GM19351 (cell line): ENCODE data around the gene PLEKHA5.
"Not testable (repeated sequence)": the region's sequence is repeated elsewhere in the genome, so short reads cannot be mapped to it uniquely, and the experiment has no call there.

Experiments used
- ATAC-seq: cut with Tn5 transposase; IDR thresholded peaks from one replicate; pipeline ENCODE4 v1.9.1; 2021; ENCODE audit warnings: mild to moderate bottlenecking, moderate library complexity; ENCODE audit not compliant: unreplicated experiment

Gene PLEKHA5

DNA sequence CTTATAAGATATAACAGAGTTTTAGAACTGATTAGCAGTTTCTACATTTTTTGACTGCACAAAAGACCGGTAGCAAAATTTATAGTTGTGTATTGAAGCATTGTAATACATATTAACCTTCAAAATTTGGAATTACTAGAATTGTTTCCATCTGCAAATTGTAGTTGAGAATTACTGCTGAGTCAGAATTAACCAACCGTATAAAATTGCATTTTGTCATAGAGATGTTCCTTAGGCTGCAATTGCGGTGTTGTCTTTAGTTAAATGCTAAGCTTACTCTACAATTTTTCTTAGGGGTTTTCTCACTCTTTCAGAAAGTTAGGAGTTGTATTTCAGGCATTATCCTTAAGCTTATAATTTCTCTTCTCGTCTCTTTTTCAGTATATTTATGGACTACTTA, 132.2 kb downstream of the PLEKHA5 start:
- no peak for ATAC-seq

DNA sequence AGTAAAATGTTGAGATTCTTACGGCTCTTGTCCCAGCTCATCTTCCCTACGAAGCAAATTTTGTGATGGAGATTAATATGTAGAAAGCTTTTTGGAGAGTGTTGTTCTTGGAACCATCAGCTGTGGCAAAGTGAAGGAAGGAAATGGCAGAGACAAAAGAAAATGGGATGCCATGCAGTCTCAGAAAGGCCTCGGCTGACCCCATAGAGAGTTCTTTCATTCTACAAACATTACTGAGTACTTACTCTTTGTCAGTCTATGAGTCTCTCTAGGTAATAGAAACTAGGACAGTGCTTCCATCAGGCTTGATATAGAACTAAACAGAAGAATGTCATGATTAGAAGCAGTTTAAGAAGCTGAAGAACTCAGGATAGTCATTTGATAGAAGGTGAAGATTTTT, 134.1 kb downstream of the PLEKHA5 start:
- no peak for ATAC-seq

DNA sequence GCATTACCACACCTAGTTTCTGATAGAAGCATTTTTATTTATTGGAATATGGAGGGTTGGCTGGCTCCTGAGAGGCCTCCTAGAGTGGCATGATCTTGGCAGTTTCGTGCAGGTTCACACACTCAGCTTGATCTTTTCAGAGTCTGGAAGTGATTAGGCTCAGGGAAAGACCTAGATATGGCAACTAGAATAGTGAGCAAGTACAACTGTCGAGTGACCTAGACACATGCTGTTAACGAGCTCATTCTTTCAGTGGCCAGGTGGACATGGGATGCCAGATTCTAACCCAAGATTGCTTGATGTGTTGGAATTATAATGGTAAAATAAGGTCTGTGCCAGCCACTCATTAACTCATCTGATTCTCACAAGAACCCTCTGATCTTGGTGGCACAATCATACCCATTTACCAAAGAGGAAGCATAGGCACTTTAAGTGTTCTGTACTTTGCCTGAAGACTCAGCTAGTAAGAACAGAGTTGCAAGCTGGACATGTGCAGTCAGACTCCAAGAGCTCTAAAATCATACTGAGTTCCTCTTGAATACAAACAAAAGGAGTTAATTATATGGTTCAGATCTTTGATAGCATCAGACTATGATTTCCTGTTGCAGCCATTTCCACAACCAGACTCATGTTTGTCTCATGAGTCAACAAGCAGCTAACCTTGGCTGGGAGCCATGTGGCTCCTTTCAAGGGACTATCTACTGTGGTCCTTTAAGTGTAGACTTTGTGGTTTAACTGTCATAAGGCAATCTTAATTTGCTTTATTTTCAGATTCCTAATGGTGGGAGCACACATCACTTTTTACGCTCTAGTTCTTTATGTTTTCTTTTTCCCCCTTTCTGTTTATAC, 144.2 kb downstream of the PLEKHA5 start:
- ATAC-seq: no peak

DNA sequence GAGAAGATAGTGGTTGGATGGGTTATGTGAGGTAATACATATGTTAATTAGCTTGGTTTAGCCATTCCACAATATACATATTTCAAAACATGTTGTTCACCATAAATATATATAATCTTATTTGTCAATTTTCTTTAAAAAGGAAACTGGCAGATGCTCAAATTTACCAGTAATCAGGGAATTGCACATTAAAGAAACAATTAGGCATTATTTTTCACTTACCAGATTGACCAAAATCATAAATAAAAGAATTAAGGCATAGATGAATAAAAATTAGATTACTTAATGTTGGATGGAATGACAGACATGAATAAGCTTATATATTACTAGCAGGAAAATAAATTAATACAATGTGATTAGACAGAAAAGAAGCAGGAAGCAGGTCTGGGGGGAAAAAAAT, 147.2 kb downstream of the PLEKHA5 start:
- ATAC-seq: no peak

DNA sequence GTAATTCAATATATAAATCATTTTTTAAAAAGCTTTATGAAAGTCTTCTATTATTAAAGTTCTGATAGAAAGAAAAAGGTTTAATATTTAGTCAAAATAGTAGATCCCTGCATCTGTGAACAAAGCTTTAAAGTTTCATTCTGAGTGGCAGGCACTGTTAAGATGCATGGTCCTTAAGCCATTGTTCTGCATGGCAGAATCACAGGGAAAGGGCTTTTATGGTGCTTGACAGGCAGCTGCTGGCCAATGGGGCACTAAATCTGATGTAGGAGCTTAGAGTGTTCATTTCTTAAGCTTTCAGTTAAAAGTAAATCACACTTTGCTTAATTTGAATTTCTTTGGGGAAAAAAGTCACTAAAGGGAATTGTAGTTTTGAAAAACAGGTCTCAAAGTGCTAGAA, 148.2 kb downstream of the PLEKHA5 start:
- ATAC-seq: no peak

DNA sequence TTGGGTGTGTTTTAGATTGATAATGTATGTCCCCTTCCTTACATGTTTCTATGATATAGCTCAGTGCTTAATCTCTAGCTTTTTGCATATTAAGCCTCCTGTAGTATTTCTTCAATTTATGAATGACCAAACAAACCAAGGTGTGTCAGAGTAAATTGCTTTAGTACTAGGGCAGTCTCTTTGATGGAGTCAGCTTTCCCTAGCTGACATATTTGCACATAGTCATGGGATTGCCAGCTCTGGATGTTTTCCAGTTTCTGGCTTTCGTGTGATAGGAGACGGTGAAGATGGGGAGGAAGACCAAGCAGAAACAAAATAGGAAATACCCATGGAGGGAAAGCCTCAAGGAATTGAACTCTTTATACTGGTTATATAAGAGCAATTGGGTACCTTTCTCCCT, 148.9 kb downstream of the PLEKHA5 start:
- ATAC-seq: no peak

DNA sequence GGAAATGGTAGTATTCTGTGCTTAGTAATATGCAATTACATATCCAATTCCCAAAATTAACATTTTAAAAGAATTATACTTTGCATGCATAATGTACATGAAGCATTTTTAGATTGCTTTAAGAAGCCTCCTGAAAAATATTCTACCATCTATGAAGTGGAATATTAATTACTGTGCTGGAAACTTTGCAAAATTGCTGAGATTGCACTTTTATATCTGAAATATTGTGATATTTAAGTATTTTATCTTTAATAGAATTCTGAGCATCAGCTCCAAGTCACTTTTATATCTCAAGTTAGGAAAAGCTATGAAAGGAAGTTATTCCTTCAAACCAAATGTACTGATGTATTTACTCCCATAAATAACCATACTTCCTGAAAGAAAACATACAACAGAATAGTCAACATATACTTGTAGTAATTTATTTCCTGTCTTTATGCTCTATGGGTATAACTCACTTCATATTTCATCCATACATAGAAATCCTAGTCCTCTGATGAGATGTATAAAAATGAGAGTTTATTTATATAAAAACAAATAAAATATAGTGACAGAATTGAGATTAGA, 152.7 kb downstream of the PLEKHA5 start:
- no peak for ATAC-seq

DNA sequence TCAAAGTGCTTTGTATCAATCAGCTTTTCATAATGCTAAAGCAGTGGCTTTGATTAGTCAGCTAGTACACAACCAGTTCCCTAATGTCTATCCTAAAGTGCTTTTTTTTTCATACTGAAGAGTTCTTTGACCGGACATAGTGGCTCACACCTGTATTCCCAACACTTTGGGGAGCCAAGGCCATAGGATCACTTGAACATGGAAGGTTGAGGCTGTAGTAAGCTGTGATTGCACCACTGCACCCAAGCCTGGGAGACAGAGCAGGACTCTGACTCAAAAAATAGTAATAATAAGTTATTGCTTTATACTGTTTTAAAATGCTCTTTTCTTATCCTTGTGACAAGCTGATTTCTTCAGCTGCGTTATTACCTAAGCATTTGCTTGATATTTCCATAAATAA, 155.1 kb downstream of the PLEKHA5 start:
- no peak for ATAC-seq

DNA sequence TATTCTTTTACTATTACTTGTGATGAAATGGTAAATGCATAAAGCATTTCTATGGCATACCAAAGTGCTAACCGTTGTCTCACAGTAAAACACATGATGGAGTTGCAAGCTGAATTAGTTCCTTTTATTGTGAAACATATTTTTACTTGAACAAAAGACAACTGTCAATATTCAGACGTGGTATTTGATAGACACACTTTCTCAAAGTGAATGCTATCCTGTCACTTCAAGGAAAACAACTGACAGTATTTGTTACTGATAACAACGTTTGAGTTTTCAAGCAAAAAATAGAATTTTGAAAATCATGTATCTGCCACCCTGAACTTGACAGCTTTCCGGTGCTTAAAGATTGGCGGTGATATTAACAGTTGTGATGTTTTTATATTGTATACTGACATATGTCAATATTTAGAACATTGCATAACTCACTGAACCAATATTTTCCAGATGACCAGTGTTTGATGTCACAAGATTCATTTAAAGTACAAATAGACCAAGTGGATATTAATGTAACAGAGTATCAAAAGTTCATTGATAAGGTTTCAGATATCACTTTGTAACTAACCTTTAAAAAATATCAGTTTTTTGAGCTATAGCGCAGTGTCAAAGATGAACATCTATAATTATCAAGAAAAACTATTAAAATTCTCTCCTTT, 156.4 kb downstream of the PLEKHA5 start:
- no peak for ATAC-seq

DNA sequence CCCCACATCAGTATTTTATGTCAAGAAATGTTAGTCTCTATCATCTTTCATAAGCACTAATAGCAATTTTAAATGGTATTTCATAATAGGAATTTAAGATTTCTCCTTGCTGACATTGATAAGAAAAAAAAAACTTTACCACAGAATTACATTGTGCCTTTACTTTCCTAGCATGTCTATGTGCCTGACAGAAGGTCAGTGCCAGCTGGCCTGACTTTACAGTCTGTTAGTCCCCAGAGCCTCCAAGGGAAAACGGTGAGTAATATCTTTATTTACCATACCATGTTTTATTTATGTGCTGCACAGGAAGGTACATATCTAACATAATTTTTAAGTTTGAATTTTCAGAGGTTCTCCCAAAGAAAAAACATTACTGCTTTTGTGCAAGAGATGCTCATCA, 157.8 kb downstream of the PLEKHA5 start:
- ATAC-seq: no peak

DNA sequence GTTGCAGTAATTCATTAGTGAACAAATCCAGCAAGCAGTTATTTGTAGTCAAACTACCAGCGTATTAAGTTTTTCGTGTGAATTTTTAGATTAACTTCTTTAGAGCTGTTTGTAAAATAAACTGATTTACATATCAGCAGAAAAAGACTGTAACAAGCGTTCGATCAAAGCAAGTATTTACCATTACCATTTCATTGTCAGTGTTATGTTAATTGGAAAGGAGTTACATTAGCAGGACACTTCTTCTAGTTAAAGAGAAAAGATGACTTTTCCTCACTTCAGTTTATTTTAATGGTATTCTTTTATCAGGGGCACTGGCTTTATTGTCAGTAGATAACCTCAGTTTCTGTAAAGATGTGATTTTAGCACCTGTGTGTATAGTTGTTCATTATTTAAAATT, 158.6 kb downstream of the PLEKHA5 start:
- no peak for ATAC-seq

DNA sequence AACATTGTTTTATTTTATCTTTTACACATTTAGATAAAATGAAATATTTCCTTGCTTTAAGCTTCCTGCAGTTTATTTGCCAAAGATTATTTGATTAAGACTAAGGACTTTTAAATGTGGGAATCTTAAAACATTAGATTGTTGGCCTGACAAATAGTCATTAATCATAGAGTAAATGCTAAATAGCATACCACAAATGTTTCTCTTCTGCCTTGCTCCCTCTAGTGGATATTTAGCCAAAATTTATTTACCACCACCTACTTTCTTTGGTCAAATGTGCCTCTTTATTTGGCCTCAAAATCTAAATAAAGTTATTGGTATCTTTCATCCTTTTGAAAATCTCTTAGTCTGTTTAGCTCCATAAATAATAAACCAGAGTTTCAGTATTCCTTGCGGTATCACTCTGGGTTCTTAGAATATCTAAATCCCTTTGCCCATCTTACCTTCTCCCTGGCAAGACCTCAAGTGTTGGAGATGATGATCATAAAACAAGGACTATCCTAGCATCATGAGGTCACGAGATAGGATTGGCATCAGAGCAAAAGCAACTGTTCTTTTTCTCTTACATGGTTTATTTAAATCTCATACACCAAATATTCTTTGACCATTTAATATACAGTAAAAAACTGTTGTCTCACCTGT, 159.2 kb downstream of the PLEKHA5 start:
- peak; percentile 80 for ATAC-seq

DNA sequence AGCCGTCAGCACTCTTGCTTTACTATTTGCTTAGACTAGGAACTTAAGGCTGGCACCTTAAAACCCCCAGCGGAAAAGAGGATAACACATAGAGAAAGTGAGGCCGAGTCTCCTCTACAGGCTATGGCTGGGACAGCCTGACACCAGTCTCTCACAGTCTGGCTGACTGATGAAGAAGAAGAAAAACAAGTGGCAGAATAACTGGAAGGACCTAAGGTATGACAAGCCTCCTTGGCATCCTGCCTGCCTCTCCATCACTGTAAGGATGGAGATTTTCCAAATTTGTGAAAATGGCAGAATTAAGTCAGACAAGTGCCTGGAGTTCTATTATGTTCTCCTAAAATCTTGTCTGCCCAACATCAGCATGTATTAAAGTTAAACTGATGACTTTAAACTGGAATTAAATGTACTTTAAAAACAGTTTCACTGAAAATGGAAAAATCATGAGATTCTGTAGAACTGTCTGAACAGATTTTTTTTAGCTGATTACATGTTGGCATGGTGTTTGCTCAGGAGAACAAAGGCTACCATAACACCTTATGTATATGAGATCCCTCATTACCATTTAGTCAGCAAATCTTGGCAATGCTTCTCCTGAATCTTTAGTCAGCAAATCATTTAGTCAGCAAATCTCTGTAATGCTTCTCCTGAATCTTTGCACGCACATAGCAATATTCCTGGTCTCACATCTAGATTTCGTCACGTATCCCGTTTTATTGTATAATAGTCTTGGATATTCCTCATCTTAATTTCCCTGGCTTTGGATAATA, 169.5 kb downstream of the PLEKHA5 start:
- ATAC-seq: no peak

DNA sequence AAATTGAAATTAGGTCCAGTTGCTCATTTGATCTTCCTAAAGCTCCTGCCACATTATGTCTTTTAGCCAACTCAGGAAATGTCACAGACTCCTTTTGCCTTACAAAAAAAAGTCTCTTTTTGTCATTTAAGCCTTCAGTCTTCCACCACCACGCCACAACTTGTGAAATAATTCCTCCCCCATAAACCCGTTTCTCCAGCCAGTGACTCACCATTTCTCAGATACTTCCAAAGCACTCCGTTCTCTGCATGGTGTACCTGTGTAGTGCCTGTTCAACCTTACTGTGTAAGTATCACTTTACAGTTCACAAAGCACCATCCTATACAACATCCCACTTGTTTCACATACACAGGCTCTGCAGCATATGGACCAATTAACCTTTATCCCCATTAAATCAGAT, 170.2 kb downstream of the PLEKHA5 start:
- no peak for ATAC-seq

DNA sequence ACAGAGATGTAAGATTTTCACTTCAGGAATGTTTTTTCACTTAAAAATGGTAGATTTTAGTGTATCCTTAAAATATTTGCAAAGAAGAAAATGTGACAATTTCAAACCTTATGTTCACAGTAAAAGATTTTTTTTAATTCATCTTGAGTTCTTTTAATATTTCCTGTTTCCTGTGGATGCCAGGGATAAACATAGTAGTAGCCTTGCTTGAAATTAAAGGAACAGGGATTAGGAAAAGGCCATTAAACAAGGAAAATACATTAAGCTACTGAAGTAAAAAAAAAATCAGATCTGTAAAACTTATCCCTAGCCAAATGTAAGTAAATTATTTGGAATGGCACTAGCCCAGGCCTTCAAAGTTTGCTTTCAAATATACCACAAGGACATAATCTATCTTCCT, 171.7 kb downstream of the PLEKHA5 start:
- ATAC-seq: no peak

DNA sequence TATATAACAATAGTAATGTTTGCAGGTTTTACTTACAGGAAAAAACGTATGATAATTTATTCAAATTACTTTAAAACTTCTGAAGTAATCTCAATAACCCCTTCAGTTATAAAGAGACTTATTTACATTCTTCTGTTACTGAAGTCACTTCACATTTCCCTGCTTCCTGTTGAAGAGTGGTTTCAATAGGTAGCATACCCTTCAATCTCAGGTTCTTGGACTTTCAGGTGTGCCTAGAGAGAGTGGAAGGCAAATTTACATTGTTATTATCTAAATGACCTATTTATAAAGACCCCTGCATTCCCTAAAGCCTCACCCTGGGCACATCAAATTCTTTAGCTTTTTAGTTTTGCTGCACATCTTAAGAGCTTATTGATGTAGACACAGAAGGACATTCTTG, 172.2 kb downstream of the PLEKHA5 start:
- ATAC-seq: no peak

DNA sequence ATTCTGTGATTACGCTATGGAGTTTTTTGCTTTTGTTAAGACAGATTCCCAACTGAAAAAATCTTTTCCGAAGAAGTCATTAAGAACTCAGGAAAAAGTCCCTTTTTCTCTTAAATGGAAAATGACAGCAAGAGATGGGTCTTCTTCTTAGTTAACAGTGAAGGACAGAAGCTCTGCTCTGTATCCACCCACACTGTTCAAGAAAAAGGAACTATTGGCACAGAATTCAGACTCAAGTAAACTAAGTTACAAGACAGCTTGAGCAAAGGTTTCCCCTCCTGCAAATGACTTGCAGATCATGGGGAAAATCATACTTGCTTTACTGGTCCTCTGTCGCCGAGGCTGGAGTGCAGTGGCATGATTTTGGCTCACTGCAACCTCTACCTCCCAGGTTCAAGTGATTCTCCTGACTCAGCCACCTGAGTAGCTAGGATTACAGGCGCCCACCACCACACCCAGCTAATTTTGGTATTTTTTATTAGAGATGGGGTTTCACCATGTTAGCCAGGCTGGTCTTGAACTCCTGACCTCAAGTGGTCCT, 172.6 kb downstream of the PLEKHA5 start:
- ATAC-seq: no peak

DNA sequence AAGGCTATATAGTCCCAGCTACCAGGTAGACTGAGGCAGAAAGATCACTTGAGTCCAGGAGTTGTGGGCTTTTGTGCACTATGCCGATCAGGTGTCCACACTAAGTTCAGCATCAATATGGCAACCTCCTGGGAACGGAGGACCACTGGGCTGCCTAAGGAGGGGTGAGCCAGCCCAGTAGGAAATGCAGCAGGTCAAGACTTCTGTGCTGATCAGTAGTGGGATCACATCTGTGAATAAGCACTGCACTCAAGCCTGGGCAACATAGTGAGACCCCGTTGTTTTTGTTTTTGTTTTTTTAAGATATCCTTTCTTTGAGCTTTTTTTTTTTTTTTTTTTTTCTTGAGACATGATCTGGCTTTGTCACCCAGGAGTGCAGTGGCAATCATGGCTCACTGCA, 174.0 kb downstream of the PLEKHA5 start:
- no peak for ATAC-seq

DNA sequence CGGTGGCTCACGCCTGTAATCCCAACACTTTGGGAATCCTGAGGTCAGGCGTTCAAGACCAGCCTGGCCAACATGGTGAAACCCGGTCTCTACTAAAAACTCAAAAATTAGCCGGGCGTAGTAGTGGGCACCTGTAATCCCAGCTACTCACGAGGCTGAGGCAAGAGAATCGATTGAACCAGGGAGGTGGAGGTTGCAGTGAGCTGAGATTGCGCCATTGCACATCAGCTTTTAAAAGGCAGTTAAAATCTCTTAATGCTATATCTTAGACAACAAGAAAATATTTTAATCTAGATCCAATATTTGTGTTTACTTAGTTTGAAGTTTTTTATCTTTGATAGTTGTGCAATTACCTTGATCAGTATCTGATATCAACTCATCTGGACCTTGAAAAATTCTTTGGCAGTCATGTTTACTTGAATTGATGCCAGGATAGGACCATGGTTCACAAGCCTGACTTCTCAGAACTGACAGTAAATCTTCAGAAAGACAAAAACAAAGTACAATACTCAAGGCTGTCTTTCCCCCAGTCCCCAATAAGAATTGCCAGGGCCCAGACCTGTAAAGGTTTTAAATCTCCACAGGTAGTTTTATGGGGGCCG, 174.7 kb downstream of the PLEKHA5 start:
- no peak for ATAC-seq

DNA sequence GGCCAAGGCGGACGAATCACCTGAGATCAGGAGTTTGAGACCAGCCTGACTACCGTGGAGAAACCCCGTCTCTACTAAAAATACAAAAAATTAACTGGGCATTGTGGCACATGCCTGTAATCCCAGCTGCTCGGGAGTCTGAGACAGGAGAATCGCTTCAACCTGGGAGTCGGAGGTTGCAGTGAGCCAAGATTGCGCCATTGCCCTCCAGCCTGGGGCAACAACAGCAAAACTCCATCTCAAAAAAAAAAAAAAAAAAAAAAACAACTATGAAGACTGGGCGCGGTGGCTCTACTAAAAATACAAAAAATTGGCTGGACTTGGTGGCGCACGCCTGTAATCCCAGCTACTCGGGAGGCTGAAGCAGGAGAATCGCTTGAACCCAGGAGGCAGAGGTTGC, 176.1 kb downstream of the PLEKHA5 start:
- not testable (repeated sequence) for ATAC-seq
